ENCODE measurements around the gene PIP4K2C.
A peak's percentile ranks its signal among the peaks of the same experiment; 100 is the strongest.

PIP4K2C gene

GRCh38 chr12:57590864-57591781, at the start of gene PIP4K2C:
Gene PIP4K2C (plus strand): TSS chr12:57591192. CDS start chr12:57591290, 98 bp downstream.
- no peak for DNase-seq

DNA sequence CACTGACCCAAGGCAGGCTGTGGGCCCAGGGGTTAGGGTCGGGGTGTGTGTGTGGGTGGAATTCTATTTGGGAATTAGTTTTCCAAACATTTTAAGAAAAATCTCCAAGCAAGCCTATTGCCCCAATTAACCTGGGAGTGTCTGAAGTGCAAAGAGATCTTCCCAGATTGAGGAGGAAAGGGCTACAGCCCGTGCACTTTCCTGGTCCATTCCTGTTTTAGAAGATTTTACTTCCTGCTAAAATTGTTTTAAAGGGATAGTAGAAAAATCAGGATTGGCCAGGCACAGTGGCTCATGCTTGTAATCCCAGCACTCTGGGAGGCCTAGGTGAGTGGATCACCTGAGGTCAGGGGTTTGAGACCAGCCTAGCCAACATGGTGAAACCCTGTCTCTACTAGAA, 49.3 kb upstream of the PIP4K2C start:
- DNase-seq, result no peak

DNA sequence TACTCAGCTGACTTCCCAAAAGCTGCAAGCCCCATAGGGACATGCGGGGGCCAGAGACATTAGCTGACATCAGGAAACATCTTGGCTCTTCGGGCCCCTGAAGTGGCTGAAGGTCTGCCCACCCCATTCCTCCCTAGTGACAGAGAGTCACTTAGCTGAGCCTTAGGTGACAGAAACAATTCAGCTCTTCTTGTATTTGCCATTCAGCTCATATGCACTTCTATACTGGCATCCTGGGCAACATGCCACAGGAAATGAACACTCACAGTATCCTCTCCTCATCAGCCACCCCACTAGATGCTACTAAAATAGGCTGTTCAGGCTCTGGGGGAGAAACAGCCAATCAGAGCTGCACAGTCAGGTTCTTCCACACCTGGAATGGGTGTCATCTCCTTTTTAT, 47.4 kb upstream of the PIP4K2C start:
- DNase-seq, result no peak

GRCh38 chr12:57545809-57546437, 45.1 kb upstream of the PIP4K2C start:
- no peak for DNase-seq

- peak; percentile 95 for DNase-seq
Observed at GRCh38 chr12:57546438-57547287, 44.3 kb upstream of the PIP4K2C start, which contains the start of gene DCTN2. Gene DCTN2 (minus strand): TSS chr12:57547192. CDS start chr12:57547063, 129 bp downstream.

- no peak for DNase-seq
Observed at GRCh38 chr12:57547288-57548012, 43.5 kb upstream of the PIP4K2C start.

DNA sequence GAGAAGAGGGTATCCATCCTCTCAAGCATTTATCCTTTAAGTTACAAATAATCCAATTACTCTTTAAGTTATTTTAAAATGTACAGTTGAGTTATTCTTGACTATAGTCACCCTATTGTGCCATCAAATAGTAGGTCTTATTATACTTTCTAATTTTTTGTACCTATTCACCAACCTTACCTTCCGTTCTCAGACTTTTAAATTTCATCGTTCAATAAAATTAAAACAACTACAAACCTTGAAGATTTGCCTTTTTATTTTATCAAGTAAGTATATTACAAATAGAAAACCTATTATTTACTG, 43.0 kb upstream of the PIP4K2C start:
- DNase-seq, result no peak

GRCh38 chr12:57548488-57548887, 42.5 kb upstream of the PIP4K2C start:
- DNase-seq, result no peak

- no peak for DNase-seq
Observed at GRCh38 chr12:57549203-57549908, 41.6 kb upstream of the PIP4K2C start.

DNA sequence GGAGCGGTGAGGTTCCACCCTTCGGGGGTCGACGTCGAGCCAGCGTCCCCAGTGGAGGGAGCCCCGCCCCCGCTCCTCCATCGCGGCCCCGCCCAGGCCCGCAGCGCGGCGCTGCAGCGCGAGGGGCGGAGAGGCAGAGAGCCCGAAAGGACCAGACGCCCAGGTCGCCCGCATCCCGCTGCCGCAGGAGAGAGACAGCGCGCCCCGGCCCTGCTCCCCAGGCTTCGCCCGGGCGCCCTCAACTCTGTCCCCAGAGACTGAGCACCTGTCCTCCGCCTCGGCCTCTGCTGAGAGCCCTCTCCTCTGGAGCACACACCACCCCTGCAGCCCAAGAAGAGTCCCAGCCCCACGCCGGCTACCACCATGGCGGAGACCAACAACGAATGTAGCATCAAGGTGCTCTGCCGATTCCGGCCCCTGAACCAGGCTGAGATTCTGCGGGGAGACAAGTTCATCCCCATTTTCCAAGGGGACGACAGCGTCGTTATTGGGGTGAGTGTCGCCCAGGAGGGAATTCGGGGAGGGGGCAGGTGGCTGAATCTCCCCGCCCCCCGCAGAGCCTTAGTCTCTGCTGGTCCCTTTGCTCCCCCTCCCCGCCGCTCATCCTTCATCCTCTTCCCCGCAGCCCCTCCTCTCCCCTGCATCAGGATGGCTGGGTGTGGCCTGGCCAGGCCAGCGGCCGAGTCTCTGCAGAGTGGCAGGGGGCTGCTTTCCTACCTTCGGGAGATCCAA, 40.9 kb upstream of the PIP4K2C start, which contains the start of gene KIF5A:
Gene KIF5A, plus strand, starts transcription at position 136 of the 732 bp plus-strand sequence. Its CDS starts 228 bp downstream, at position 364.
- peak; percentile 18 for DNase-seq

DNA sequence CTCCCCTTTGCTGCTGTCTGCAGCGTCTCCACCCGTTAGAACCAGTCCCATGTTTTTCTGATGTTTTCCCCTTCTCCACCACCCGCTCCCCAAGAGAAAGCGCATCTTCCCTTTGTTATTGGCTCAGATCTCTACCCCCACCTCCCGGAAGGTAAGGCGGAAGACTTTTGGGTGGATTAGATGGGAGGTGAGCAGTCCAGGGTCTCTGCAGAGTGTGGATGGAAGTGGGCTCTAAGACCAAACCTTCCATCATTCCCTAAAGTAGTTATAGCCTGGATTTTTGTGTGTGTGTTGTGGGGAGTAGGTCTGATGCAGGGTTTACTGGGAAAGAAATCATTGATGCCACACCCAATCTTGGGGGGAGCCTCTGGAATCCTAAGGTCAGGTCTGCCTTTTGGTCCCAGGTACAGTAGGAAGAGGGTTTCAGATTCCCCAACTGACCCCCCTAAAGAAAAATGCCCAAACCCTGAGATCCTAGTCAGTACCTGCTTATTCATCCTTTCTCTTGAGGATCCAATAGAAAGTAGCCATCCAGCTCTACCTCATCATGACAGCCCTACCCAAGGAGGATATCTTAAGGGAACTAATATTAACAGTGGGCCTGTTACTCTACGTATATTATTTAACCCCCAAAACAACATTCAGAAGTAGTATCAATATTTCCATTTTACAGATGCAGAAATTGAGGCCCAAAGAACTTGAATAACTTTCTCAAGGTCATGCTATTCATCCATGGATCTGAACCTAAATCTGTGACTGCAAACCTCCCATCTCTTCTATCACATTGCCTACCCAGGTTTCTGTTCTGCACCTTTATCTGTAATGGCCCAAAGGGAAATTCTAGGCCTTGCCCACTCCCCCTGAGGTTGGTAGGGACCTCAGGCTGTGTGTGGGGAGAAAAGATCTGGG, 40.1 kb upstream of the PIP4K2C start:
- DNase-seq, result no peak

GRCh38 chr12:57551637-57552305, 39.2 kb upstream of the PIP4K2C start:
- DNase-seq, result no peak

DNA sequence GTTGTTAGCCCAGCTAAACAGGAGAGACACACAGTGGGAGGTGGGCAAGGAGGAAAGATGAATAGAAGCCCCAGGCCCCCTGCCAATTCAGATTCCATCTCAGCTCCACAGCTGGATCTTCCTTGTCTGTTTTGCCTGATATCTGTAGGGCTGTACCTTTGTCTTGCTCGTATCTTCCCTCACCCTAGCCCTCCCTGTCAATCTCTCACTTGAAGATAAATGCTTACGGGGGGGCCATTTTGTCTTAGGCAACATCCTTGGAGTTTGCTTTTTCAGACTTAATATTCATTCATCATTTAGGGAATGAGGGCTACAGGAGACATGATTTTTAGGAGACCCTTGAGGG, 38.7 kb upstream of the PIP4K2C start:
- DNase-seq, result no peak

DNA sequence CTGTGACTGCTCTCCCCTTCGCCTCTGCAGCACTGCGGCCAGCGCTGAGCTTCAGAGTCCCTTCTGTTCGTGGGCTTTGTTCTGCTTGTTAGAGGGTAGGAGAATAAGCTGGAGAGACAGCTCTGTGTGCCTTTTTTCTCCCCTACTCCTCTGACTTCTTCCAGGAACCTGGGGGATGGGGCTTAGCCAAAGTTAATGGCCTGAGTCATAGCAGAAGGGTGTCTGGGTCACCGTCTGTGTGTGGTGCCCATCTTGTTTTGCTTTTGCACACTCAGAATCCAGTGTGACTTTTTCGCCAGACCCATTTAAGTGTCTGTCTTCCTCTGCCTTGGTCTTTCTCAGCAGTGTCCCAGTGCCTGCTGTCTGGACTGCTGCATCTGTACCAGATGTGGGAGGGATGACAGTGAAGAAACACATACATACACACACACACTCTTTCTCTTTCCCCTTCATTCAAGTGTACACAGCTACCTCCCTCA, 38.1 kb upstream of the PIP4K2C start:
- no peak for DNase-seq

GRCh38 chr12:57553343-57554202, 37.4 kb upstream of the PIP4K2C start:
- no peak for DNase-seq

GRCh38 chr12:57554453-57554852, 36.5 kb upstream of the PIP4K2C start:
- no peak for DNase-seq

DNA sequence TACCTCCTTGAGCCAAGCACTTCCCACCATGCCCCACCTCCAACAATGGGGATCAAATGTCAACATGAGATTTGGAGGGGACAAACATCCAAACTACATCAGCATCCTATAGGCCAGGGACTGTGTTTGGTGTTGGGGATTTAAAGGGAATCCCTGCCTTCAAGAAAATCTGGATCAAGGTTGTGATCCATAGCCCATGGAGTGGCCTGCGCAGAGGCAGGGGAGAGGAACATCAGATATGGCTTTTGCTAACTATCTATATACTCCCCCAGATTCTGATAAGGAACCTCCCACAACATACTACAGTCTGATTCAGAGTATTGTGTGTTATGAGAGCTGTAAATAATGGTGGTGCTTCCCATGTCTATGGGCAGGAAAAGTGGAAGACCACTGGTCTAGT, 36.1 kb upstream of the PIP4K2C start:
- no peak for DNase-seq

DNA sequence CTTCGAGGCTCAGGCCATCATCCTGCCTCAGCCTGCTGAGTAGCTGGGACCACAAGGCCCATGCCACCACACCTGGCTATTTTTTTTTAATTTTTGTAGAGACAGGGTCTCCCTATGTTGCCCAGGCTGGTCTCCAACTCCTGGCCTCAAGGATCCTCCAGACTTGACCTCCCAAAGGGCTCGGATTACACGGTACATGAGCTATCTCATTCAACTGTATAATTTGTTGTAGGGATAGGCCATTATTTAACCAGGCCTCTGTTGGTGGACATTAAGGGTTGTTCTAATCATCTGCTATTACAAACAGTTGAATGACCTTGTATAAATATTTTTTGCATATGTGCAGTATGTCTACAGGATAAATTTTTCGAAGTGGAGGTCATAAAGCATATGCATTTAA, 32.1 kb upstream of the PIP4K2C start:
- no peak for DNase-seq
